ENCODE data around the gene CTXND1.

The CTXND1 gene

DNA sequence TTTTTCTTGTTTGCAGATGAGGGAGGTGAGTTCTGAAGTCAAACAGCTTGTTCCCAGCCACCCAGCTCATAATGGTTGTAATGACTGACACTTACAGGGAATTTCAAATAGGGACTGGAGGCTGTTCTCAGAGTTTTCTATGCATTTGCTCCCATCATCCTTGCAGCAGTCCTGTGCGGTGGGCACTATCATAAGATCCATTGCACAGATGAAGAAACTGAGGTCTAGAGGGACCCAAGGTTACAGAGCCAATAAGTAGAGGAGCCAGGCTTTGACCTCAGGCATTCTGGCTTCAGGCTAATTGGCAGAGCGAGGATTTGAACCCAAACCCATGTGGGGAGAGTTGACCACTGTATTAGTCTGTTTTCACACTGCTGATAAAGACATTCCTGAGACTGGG is 66.9 kb downstream of the CTXND1 start:
- no peaks in the 10 kb centered on the region for H3K36me3 ChIP-seq (ENCODE audit: control insufficient read depth, insufficient read depth, low read length)
- no peak overlapping the region for H3K4me3 ChIP-seq (ENCODE audit: insufficient read depth, low read depth, low read length)
- no peak overlapping the region for H3K27ac ChIP-seq (ENCODE audit: insufficient read depth, low read depth, low read length, poor library complexity, severe bottlenecking)
- peaks cover 12% of the 10 kb centered on the region for H3K4me1 ChIP-seq (ENCODE audit: control insufficient read depth, insufficient read depth, low read length)
- no peaks in the 10 kb centered on the region for H3K9me3 ChIP-seq (ENCODE audit: control insufficient read depth, low read length)
- 94 to 96% methylated on average over 2 of the region's 2 CpGs for WGBS, 2 experiments
- no peaks in the 10 kb centered on the region for H3K27me3 ChIP-seq (ENCODE audit: control insufficient read depth, insufficient read depth, low read length, poor library complexity, severe bottlenecking)

DNA sequence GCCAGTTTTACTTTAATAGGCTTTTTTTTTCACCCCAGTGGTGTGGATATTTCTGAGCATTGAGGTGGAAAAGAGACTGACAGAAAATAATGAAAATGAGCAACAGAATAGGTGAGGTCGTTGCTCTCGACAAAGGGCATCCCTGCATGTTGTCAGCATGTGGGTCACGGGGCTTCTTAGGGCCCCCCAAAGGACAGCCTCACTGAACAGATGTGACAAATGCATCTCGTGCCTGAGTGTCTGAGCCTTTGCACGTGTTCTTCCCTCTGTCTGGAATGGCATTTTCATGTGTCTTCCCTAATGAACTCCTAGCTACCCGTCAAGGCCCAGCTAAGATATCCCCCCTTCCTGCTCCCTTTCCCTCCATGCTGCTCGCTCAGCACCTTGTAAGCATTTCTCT is 67.5 kb downstream of the CTXND1 start:
- 81 to 85% methylated on average over 7 of the region's 7 CpGs for WGBS, 2 experiments
- Histone ChIP-seq H3K27ac (ENCODE audit: insufficient read depth, low read depth, low read length, poor library complexity, severe bottlenecking) (no peak overlapping the region), H3K36me3 (ENCODE audit: control insufficient read depth, insufficient read depth, low read length) (no peaks in the 10 kb centered on the region), H3K9me3 (ENCODE audit: control insufficient read depth, low read length) (no peaks in the 10 kb centered on the region), H3K27me3 (ENCODE audit: control insufficient read depth, insufficient read depth, low read length, poor library complexity, severe bottlenecking) (no peaks in the 10 kb centered on the region), H3K4me3 (ENCODE audit: insufficient read depth, low read depth, low read length) (no peak overlapping the region), H3K4me1 (ENCODE audit: control insufficient read depth, insufficient read depth, low read length) (peaks cover 12% of the 10 kb centered on the region)

- WGBS, 2 experiments, result 91 to 95% methylated on average over 6 of the region's 6 CpGs
- Histone ChIP-seq H3K27me3 (ENCODE audit: control insufficient read depth, insufficient read depth, low read length, poor library complexity, severe bottlenecking) (no peaks in the 10 kb centered on the region), H3K36me3 (ENCODE audit: control insufficient read depth, insufficient read depth, low read length) (no peaks in the 10 kb centered on the region), H3K27ac (ENCODE audit: insufficient read depth, low read depth, low read length, poor library complexity, severe bottlenecking) (no peak overlapping the region), H3K9me3 (ENCODE audit: control insufficient read depth, low read length) (no peaks in the 10 kb centered on the region), H3K4me3 (ENCODE audit: insufficient read depth, low read depth, low read length) (no peak overlapping the region), H3K4me1 (ENCODE audit: control insufficient read depth, insufficient read depth, low read length) (peaks cover 10% of the 10 kb centered on the region)
Measured at GRCh38 chr15:80183886-80184285, 68.1 kb downstream of the CTXND1 start.

DNA sequence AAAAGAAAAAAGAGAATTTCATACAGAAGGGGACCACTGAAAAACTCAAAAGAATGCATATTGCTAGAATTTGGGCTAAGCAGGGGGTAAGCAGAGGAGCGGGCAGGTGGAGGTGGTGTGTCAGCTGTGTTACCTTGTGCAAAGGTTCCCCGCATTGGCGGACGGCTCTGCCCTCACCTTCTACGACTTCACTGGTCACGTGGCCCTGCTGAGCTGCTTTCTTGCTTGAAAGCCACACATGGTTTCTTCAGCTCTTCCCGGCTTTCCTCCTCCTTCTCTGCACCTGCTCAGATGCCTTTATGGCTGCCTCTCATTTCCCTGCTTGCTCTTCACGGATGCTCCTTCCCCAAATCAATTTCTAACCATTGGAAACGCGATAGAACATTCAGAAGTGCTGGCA is 68.7 kb downstream of the CTXND1 start:
- Histone ChIP-seq H3K27ac (ENCODE audit: insufficient read depth, low read depth, low read length, poor library complexity, severe bottlenecking) (no peak overlapping the region), H3K36me3 (ENCODE audit: control insufficient read depth, insufficient read depth, low read length) (no peaks in the 10 kb centered on the region)

GRCh38 chr15:80182611-80183261 is 69.3 kb downstream of the CTXND1 start:
- no peak overlapping the region for H3K27ac ChIP-seq (ENCODE audit: insufficient read depth, low read depth, low read length, poor library complexity, severe bottlenecking)
- 95 to 97% methylated on average over 5 of the region's 5 CpGs for WGBS, 2 experiments
- H3K9me3 ChIP-seq (ENCODE audit: control insufficient read depth, low read length), result no peaks in the 10 kb centered on the region
- no peaks in the 10 kb centered on the region for H3K36me3 ChIP-seq (ENCODE audit: control insufficient read depth, insufficient read depth, low read length)
- no peaks in the 10 kb centered on the region for H3K27me3 ChIP-seq (ENCODE audit: control insufficient read depth, insufficient read depth, low read length, poor library complexity, severe bottlenecking)
- no peak overlapping the region for H3K4me3 ChIP-seq (ENCODE audit: insufficient read depth, low read depth, low read length)
- H3K4me1 ChIP-seq (ENCODE audit: control insufficient read depth, insufficient read depth, low read length), result no peaks in the 10 kb centered on the region

More for the DNA sequence above, 68.7 kb downstream of the CTXND1 start:
- Histone ChIP-seq H3K4me3 (ENCODE audit: insufficient read depth, low read depth, low read length) (no peak overlapping the region), H3K4me1 (ENCODE audit: control insufficient read depth, insufficient read depth, low read length) (peaks cover 5% of the 10 kb centered on the region), H3K27me3 (ENCODE audit: control insufficient read depth, insufficient read depth, low read length, poor library complexity, severe bottlenecking) (no peaks in the 10 kb centered on the region), H3K9me3 (ENCODE audit: control insufficient read depth, low read length) (no peaks in the 10 kb centered on the region)
- 91 to 92% methylated on average over 10 of the region's 10 CpGs for whole genome bisulfite sequencing, 2 experiments

GRCh38 chr15:80180986-80181385 is 71.0 kb downstream of the CTXND1 start:
- H3K4me3 ChIP-seq (ENCODE audit: insufficient read depth, low read depth, low read length), result no peak overlapping the region
- 95 to 97% methylated on average over 10 of the region's 10 CpGs for WGBS, 2 experiments
- H3K27ac ChIP-seq (ENCODE audit: insufficient read depth, low read depth, low read length, poor library complexity, severe bottlenecking), result no peak overlapping the region
- H3K36me3 ChIP-seq (ENCODE audit: control insufficient read depth, insufficient read depth, low read length), result no peaks in the 10 kb centered on the region
- H3K4me1 ChIP-seq (ENCODE audit: control insufficient read depth, insufficient read depth, low read length), result no peaks in the 10 kb centered on the region
- H3K27me3 ChIP-seq (ENCODE audit: control insufficient read depth, insufficient read depth, low read length, poor library complexity, severe bottlenecking), result no peaks in the 10 kb centered on the region
- H3K9me3 ChIP-seq (ENCODE audit: control insufficient read depth, low read length), result no peaks in the 10 kb centered on the region

- no peaks in the 10 kb centered on the region for H3K9me3 ChIP-seq (ENCODE audit: control insufficient read depth, low read length)
- no peak overlapping the region for H3K27ac ChIP-seq (ENCODE audit: insufficient read depth, low read depth, low read length, poor library complexity, severe bottlenecking)
- H3K36me3 ChIP-seq (ENCODE audit: control insufficient read depth, insufficient read depth, low read length), result no peaks in the 10 kb centered on the region
- 75 to 83% methylated on average over 7 of the region's 7 CpGs for WGBS, 2 experiments
- no peak overlapping the region for H3K4me3 ChIP-seq (ENCODE audit: insufficient read depth, low read depth, low read length)
- H3K27me3 ChIP-seq (ENCODE audit: control insufficient read depth, insufficient read depth, low read length, poor library complexity, severe bottlenecking), result no peaks in the 10 kb centered on the region
- no peaks in the 10 kb centered on the region for H3K4me1 ChIP-seq (ENCODE audit: control insufficient read depth, insufficient read depth, low read length)
Measured at GRCh38 chr15:80180468-80180867, 71.5 kb downstream of the CTXND1 start.

DNA sequence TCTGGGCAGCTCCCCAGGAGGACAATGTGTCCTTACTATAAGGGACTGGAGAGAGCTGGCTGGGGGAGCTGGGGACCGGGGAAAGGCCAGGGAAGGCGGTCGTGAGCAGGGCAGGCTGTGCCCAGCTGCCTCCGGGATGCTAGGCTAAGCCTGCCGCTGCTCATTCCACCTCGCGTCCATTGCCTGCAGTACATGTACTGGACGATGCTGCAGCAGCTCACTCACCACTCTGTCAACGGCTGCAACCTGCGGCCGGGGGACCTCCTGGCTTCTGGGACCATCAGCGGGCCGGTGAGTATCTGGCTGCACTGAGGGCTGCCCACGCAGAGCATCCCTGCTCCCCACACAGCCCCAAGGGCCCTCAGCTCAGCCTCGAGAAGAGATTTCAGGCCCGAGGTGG is 72.1 kb downstream of the CTXND1 start:
- no peaks in the 10 kb centered on the region for H3K36me3 ChIP-seq (ENCODE audit: control insufficient read depth, insufficient read depth, low read length)
- no peak overlapping the region for H3K27ac ChIP-seq (ENCODE audit: insufficient read depth, low read depth, low read length, poor library complexity, severe bottlenecking)

DNA sequence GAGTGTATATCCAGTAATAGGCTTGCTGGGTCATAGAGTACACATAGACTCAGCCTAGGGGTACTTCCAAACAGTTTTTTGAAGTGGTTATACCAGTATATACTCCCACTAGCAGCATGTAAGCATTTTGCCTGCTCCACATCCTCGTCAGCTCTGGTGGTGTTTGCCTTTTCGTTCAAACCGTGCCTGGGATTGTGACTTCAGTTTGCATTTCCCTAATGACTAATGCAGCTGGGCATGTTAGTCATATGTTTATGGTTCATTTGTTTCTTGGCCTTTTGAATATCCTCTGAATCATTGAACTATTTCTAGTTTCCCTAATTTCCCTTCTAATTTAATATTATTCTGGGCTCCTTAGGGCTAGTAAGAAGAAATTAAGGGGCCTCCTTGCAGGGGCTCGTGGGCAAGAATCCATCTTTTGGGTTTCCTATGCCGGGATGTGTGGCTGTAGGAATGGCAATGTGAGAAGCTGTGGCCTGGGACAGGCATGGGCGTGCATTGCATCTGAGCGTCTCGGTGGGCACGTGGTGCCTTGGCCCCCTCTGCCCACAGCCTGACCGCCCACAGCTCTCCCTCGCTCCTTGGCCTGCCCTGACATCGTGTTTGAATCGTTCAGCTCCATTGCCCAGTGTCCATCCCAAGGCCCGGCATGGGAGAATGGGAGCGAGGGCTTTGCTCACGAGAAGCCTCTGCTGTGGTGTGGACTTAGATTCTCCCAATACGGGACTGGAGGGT is 72.8 kb downstream of the CTXND1 start:
- no peaks in the 10 kb centered on the region for H3K9me3 ChIP-seq (ENCODE audit: control insufficient read depth, low read length)
- WGBS, 2 experiments, result 90 to 92% methylated on average over 17 of the region's 17 CpGs
- H3K4me3 ChIP-seq (ENCODE audit: insufficient read depth, low read depth, low read length), result no peak overlapping the region

More for the DNA sequence above, 72.1 kb downstream of the CTXND1 start:
- Histone ChIP-seq H3K27me3 (ENCODE audit: control insufficient read depth, insufficient read depth, low read length, poor library complexity, severe bottlenecking) (no peaks in the 10 kb centered on the region), H3K9me3 (ENCODE audit: control insufficient read depth, low read length) (no peaks in the 10 kb centered on the region), H3K4me3 (ENCODE audit: insufficient read depth, low read depth, low read length) (no peak overlapping the region), H3K4me1 (ENCODE audit: control insufficient read depth, insufficient read depth, low read length) (no peaks in the 10 kb centered on the region)
- WGBS, 2 experiments, result 86 to 87% methylated on average over 16 of the region's 16 CpGs

DNA sequence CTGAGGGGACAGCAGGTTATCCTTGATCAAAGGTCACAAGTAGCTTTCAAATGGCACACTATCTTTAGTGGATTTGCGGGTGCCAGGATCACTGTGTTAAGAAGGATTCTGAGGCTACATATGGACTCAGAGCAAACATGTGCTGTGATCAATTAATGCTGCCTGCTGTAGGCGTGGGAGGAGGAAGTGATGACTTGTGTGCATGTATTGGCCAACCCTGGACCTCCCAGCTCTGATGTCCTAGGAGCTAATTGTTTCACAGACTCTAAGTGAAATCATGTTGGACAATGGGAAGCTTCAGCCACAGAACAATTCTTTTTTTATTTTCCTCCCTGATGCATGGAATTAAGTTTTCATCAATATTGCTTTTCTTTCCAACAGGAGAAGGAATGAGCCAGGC is 74.9 kb downstream of the CTXND1 start:
- Histone ChIP-seq H3K4me3 (ENCODE audit: insufficient read depth, low read depth, low read length) (no peak overlapping the region), H3K4me1 (ENCODE audit: control insufficient read depth, insufficient read depth, low read length) (no peaks in the 10 kb centered on the region), H3K27me3 (ENCODE audit: control insufficient read depth, insufficient read depth, low read length, poor library complexity, severe bottlenecking) (no peaks in the 10 kb centered on the region), H3K27ac (ENCODE audit: insufficient read depth, low read depth, low read length, poor library complexity, severe bottlenecking) (no peak overlapping the region), H3K9me3 (ENCODE audit: control insufficient read depth, low read length) (no peaks in the 10 kb centered on the region), H3K36me3 (ENCODE audit: control insufficient read depth, insufficient read depth, low read length) (no peaks in the 10 kb centered on the region)
- WGBS, 2 experiments, result 94 to 97% methylated on average over 2 of the region's 2 CpGs

More for the DNA sequence above, 72.8 kb downstream of the CTXND1 start:
- H3K27me3 ChIP-seq (ENCODE audit: control insufficient read depth, insufficient read depth, low read length, poor library complexity, severe bottlenecking), result no peaks in the 10 kb centered on the region
- H3K36me3 ChIP-seq (ENCODE audit: control insufficient read depth, insufficient read depth, low read length), result no peaks in the 10 kb centered on the region
- no peaks in the 10 kb centered on the region for H3K4me1 ChIP-seq (ENCODE audit: control insufficient read depth, insufficient read depth, low read length)
- H3K27ac ChIP-seq (ENCODE audit: insufficient read depth, low read depth, low read length, poor library complexity, severe bottlenecking), result no peak overlapping the region
